ENCODE data around the gene SH3GL1.

DNA sequence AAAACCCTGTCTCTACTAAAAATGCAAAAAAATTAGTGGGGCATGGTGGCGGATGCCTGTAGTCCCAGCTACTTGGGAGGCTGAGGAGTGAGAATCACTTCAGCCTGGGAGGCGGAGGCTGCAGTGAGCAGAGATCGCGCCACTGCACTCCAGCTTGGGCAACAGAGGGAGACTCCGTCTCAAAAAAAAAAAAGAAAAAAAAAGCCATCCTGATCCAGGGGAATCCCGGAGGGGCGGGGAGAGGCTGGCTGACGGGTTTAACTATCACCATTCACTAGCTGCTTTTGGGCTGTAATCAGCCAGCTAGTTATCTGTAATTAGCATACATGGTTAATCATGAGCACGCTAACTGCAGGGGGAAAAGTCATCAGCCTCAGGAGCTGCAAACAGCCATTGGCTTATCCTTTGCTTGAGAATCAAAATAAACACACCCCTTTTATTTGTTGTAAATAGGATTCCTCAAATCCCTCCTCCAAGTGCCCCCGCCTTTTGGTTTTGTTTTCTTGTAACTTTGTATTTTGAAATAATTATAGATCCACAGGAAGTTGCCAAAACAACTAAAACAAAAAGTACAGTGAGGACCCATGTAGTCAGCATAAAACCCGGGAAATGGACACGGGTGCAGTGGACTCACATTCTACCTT, 86.4 kb downstream of the SH3GL1 start:
- TF ChIP-seq, protein P1, sequence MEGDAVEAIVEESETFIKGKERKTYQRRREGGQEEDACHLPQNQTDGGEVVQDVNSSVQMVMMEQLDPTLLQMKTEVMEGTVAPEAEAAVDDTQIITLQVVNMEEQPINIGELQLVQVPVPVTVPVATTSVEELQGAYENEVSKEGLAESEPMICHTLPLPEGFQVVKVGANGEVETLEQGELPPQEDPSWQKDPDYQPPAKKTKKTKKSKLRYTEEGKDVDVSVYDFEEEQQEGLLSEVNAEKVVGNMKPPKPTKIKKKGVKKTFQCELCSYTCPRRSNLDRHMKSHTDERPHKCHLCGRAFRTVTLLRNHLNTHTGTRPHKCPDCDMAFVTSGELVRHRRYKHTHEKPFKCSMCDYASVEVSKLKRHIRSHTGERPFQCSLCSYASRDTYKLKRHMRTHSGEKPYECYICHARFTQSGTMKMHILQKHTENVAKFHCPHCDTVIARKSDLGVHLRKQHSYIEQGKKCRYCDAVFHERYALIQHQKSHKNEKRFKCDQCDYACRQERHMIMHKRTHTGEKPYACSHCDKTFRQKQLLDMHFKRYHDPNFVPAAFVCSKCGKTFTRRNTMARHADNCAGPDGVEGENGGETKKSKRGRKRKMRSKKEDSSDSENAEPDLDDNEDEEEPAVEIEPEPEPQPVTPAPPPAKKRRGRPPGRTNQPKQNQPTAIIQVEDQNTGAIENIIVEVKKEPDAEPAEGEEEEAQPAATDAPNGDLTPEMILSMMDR (IDR thresholded peaks at IDR 0.05) = no peak
- TF ChIP-seq, protein P2, sequence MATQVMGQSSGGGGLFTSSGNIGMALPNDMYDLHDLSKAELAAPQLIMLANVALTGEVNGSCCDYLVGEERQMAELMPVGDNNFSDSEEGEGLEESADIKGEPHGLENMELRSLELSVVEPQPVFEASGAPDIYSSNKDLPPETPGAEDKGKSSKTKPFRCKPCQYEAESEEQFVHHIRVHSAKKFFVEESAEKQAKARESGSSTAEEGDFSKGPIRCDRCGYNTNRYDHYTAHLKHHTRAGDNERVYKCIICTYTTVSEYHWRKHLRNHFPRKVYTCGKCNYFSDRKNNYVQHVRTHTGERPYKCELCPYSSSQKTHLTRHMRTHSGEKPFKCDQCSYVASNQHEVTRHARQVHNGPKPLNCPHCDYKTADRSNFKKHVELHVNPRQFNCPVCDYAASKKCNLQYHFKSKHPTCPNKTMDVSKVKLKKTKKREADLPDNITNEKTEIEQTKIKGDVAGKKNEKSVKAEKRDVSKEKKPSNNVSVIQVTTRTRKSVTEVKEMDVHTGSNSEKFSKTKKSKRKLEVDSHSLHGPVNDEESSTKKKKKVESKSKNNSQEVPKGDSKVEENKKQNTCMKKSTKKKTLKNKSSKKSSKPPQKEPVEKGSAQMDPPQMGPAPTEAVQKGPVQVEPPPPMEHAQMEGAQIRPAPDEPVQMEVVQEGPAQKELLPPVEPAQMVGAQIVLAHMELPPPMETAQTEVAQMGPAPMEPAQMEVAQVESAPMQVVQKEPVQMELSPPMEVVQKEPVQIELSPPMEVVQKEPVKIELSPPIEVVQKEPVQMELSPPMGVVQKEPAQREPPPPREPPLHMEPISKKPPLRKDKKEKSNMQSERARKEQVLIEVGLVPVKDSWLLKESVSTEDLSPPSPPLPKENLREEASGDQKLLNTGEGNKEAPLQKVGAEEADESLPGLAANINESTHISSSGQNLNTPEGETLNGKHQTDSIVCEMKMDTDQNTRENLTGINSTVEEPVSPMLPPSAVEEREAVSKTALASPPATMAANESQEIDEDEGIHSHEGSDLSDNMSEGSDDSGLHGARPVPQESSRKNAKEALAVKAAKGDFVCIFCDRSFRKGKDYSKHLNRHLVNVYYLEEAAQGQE (IDR thresholded peaks at IDR 0.05) = no peak
- TF ChIP-seq ZC3H11A (IDR thresholded peaks at IDR 0.05) (no peak), CEBPB (IDR thresholded peaks at IDR 0.05) (no peak), CHD2 (IDR thresholded peaks at IDR 0.05; ENCODE audit: low read length, partially characterized antibody) (no peak), ESRRA (IDR thresholded peaks at IDR 0.05; ENCODE audit: borderline replicate concordance, low read length) (no peak), HOXA7 (CRISPR knock-in tag; IDR thresholded peaks at IDR 0.05) (no peak), POLR2A (IDR thresholded peaks at IDR 0.05; ENCODE audit: low read length) (no peak), POLR2AphosphoS2 (conservative IDR thresholded peaks at IDR 0.05; ENCODE audit: low read length) (no peak)
- TF ChIP-seq, protein P3, sequence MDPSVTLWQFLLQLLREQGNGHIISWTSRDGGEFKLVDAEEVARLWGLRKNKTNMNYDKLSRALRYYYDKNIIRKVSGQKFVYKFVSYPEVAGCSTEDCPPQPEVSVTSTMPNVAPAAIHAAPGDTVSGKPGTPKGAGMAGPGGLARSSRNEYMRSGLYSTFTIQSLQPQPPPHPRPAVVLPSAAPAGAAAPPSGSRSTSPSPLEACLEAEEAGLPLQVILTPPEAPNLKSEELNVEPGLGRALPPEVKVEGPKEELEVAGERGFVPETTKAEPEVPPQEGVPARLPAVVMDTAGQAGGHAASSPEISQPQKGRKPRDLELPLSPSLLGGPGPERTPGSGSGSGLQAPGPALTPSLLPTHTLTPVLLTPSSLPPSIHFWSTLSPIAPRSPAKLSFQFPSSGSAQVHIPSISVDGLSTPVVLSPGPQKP (IDR thresholded peaks at IDR 0.05; ENCODE audit: low read depth, low read length) = no peak
